Activated CD4-positive, alpha-beta T cell treated with anti-CD3 and anti-CD28 coated beads, Interleukin-2, Interleukin-4, amounts not matched to agents 100 ng/mL and 50 ng/mL, durations not matched to agents 16 hours and 8 hours (primary cell): ENCODE measurements around the gene SPATA3.
"Not testable (repeated sequence)": the region's sequence is repeated elsewhere in the genome, so short reads cannot be mapped to it uniquely, and the experiment has no call there.

Experiments
- DNase-seq: peaks from one replicate; pipeline ENCODE4 v3.0.0-alpha.2; 2020; ENCODE audit warnings: low spot score

The SPATA3 gene

GRCh38 chr2:230995821-230996220 is at the start of gene SPATA3:
SPATA3 (plus strand) TSS chr2:230996121; CDS start chr2:230996234, 113 bp downstream.
- no peak for DNase-seq

- DNase-seq = no peak
Measured at GRCh38 chr2:230946429-230947234, 49.3 kb upstream of the SPATA3 start.

GRCh38 chr2:230947235-230947576 is 48.7 kb upstream of the SPATA3 start:
- DNase-seq = no peak

GRCh38 chr2:230947908-230948365 is 48.0 kb upstream of the SPATA3 start:
- DNase-seq = peak; percentile 62

- peak; percentile 88 for DNase-seq
Measured at GRCh38 chr2:230949966-230950873, 45.7 kb upstream of the SPATA3 start.

GRCh38 chr2:230950874-230951339 is 45.0 kb upstream of the SPATA3 start:
- no peak for DNase-seq

GRCh38 chr2:230951396-230951795 is 44.5 kb upstream of the SPATA3 start:
- no peak for DNase-seq

- no peak for DNase-seq
Measured at GRCh38 chr2:230952226-230952956, 43.5 kb upstream of the SPATA3 start.

- DNase-seq = no peak
Measured at GRCh38 chr2:230953845-230954244, 42.1 kb upstream of the SPATA3 start.

- DNase-seq = no peak
Measured at GRCh38 chr2:230954746-230955145, 41.2 kb upstream of the SPATA3 start.

- no peak for DNase-seq
Measured at GRCh38 chr2:230955163-230955737, 40.7 kb upstream of the SPATA3 start.

- DNase-seq = peak; percentile 93
Measured at GRCh38 chr2:230956827-230957755, 38.8 kb upstream of the SPATA3 start.

- DNase-seq = no peak
Measured at GRCh38 chr2:230957756-230958391, 38.0 kb upstream of the SPATA3 start.

GRCh38 chr2:230958820-230959756 is 36.8 kb upstream of the SPATA3 start:
- no peak for DNase-seq

GRCh38 chr2:230960026-230960425 is 35.9 kb upstream of the SPATA3 start:
- DNase-seq = no peak

GRCh38 chr2:230961091-230961491 is 34.8 kb upstream of the SPATA3 start:
- DNase-seq = no peak

GRCh38 chr2:230964136-230964730 is 31.7 kb upstream of the SPATA3 start:
- DNase-seq = no peak

- no peak for DNase-seq
Measured at GRCh38 chr2:230967113-230967512, 28.8 kb upstream of the SPATA3 start.

GRCh38 chr2:230968314-230968713 is 27.6 kb upstream of the SPATA3 start:
- not testable (repeated sequence) for DNase-seq
